Body of pancreas (tissue), 4 donors: ENCODE data around the gene HIVEP2. TPM values are rescaled to one million over a fixed set of nuclear protein-coding genes. Genes with fewer than 3 reads are reported as not detected.

Experiments used
- ATAC-seq: fragments of 150-250 bp; one replicate; pipeline ENCODE4 v1.9.1; 2016
- DNase-seq, 4 donors: peaks; one replicate each; pipeline ENCODE4 v3.0.0-alpha.2; 2019
- H3K27ac ChIP-seq, 4 donors: fragments of 200-600 bp; sonication (generic); 1 replicate in 3 of 4; 2 replicates in 1 of 4; pipeline versions ENCODE4 v1.5.1 to v1.6.1; 2016 to 2019; ENCODE audit warnings: mild to moderate bottlenecking in 1 of 4, mixed read lengths in 1 of 4, moderate library complexity in 1 of 4
- H3K27me3 ChIP-seq, 2 donors: fragments of 200-600 bp; sonication (generic); one replicate each; pipeline ENCODE4 v1.6.0; 2016; ENCODE audit warnings: mild to moderate bottlenecking in 1 of 2
- H3K36me3 ChIP-seq, 2 donors: fragments of 200-600 bp; sonication (generic); replicated peaks in 1 of 2; 2 replicates each; pipeline ENCODE4 v1.5.1; 2016; ENCODE audit warnings: low read depth in 2 of 2; ENCODE audit not compliant: insufficient read depth in 1 of 2
- H3K4me1 ChIP-seq: fragments of 200-600 bp; sonication (generic); one replicate; pipeline ENCODE4 v1.6.0; 2016
- H3K4me3 ChIP-seq, 2 donors: fragments of 200-600 bp; sonication (generic); 1 replicate in 1 of 2; 2 replicates in 1 of 2; pipeline ENCODE4 v1.5.1; 2016 to 2019
- H3K9me3 ChIP-seq, 3 donors: fragments of 200-600 bp; sonication (generic); 1 replicate in 2 of 3; 2 replicates in 1 of 3; pipeline ENCODE4 v1.5.1; 2016
- CTCF ChIP-seq, 7 experiments: fragments of 450-650 bp in 4 of 7; fragments of 200-600 bp in 3 of 7; sonication (generic) in 3 of 7; IDR thresholded peaks; one replicate each; pipeline ENCODE4 v1.5.1; 2016 to 2019; ENCODE audit warnings: antibody characterized with exemption in 7 of 7
- POLR2A ChIP-seq, 3 donors: fragments of 450-650 bp; IDR thresholded peaks; one replicate each; pipeline ENCODE4 v1.6.1; 2016; ENCODE audit warnings: antibody characterized with exemption in 3 of 3, mild to moderate bottlenecking in 2 of 3
- WGBS, 2 donors: methylation state at CpG; one replicate each; pipeline ENCODE4 v1.1.5; 2017; 5-methylcytosine and 5-hydroxymethylcytosine counted together
- intact Hi-C: fragments of 100-400 bp; cut with DNase I; formaldehyde crosslinking; loops from one replicate; pipeline ENCODE4 v1.15.1; 2023
- total RNA-seq, 2 donors: library from RNA; depleted of rRNA; stranded (reverse); fragments of >200 nt; gene quantifications; one replicate each; pipeline ENCODE4 v1.1.0, GENCODE V29; 2016

HIVEP2 gene
- total RNA-seq, 2 donors from 2014 or later: 11.2 to 16.5 TPM

- peaks cover 18% of the 10 kb centered on the region for H3K4me1 ChIP-seq
- H3K36me3 ChIP-seq: no peaks in the 10 kb centered on the region
- H3K27me3 ChIP-seq: no peaks in the 10 kb centered on the region
- ATAC-seq (peak; percentile 59), DNase-seq (peak; percentile 25 to 61 (median 36))
- no peaks in the 10 kb centered on the region for H3K9me3 ChIP-seq
- no peak overlapping the region for H3K4me3 ChIP-seq
- TF ChIP-seq POLR2A (IDR thresholded peaks at IDR 0.05) (no peak), CTCF (IDR thresholded peaks at IDR 0.05) (no peak)
- WGBS, 2 donors: 33 to 41% methylated on average over 4 of the region's 4 CpGs
- intact Hi-C loops: no loop called here
- peak overlapping the region in 1 of 4 donors; percentile 9 for H3K27ac ChIP-seq
Measured at GRCh38 chr6:142902636-142903053, 42.3 kb downstream of the HIVEP2 start.

- intact Hi-C loops: no loop called here
- 44 to 59% methylated on average over 6 of the region's 6 CpGs for WGBS, 2 donors
Measured at GRCh38 chr6:142901611-142902010, 43.4 kb downstream of the HIVEP2 start.

GRCh38 chr6:142900227-142900971 is 44.6 kb downstream of the HIVEP2 start:
- H3K4me3 ChIP-seq: no peak overlapping the region
- H3K36me3 ChIP-seq: no peaks in the 10 kb centered on the region
- no peak for ATAC-seq
- no peak overlapping the region for H3K27ac ChIP-seq
- 91% methylated on average over 10 of the region's 10 CpGs for WGBS, 2 donors
- no peaks in the 10 kb centered on the region for H3K27me3 ChIP-seq
- no peak for DNase-seq
- no peaks in the 10 kb centered on the region for H3K9me3 ChIP-seq
- intact Hi-C loops: no loop called here
- peaks cover 18% of the 10 kb centered on the region for H3K4me1 ChIP-seq
- TF ChIP-seq CTCF (IDR thresholded peaks at IDR 0.05) (no peak), POLR2A (IDR thresholded peaks at IDR 0.05) (no peak)

More at GRCh38 chr6:142901611-142902010, 43.4 kb downstream of the HIVEP2 start:
- H3K27ac ChIP-seq: no peak overlapping the region
- H3K27me3 ChIP-seq: no peaks in the 10 kb centered on the region
- no peaks in the 10 kb centered on the region for H3K9me3 ChIP-seq
- H3K36me3 ChIP-seq: no peaks in the 10 kb centered on the region
- H3K4me3 ChIP-seq: no peak overlapping the region
- DNase-seq (no peak), ATAC-seq (no peak)
- TF ChIP-seq CTCF (IDR thresholded peaks at IDR 0.05) (no peak), POLR2A (IDR thresholded peaks at IDR 0.05) (no peak)
- H3K4me1 ChIP-seq: peaks cover 18% of the 10 kb centered on the region

GRCh38 chr6:142898927-142899895 is 45.8 kb downstream of the HIVEP2 start:
- ATAC-seq (no peak), DNase-seq (no peak)
- intact Hi-C loops: no loop called here
- Histone ChIP-seq H3K27me3 (no peaks in the 10 kb centered on the region), H3K27ac (no peak overlapping the region), H3K4me1 (peaks cover 18% of the 10 kb centered on the region), H3K4me3 (no peak overlapping the region), H3K36me3 (no peaks in the 10 kb centered on the region), H3K9me3 (no peaks in the 10 kb centered on the region)
- 83 to 87% methylated on average over 6 of the region's 6 CpGs for WGBS, 2 donors
- TF ChIP-seq CTCF (IDR thresholded peaks at IDR 0.05) (no peak), POLR2A (IDR thresholded peaks at IDR 0.05) (no peak)
